ENCODE data around the gene SLC44A4. TPM values are rescaled to one million over a fixed set of nuclear protein-coding genes. Genes with fewer than 3 reads are reported as not detected.
"Not testable (repeated sequence)": the region's sequence is repeated elsewhere in the genome, so short reads cannot be mapped to it uniquely, and the experiment has no call there.

Gene SLC44A4
- polyA plus RNA-seq, 3 donors, result 40.7 to 82.8 (median 51.9) TPM

DNA sequence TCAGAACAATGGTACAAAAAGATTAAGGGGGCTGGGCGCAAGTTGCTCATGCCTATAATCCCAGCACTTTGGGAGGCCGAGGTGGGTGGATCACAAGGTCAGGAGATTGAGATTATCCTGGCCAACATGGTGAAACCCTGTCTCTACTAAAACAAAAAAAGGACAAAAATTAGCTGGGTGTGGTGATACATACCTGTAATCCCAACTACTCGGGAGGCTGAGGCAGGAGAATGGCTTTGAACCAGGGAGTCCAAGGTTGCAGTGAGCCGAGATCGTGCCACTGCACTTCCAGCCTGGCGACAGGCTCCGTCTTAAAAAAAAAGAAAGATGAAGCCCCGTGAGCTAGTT is 39.0 kb downstream of the SLC44A4 start:
- not testable (repeated sequence) for DNase-seq (ENCODE audit: extremely low read depth in 1 of 11, low read depth in 9 of 11, low spot score in 4 of 11)

DNA sequence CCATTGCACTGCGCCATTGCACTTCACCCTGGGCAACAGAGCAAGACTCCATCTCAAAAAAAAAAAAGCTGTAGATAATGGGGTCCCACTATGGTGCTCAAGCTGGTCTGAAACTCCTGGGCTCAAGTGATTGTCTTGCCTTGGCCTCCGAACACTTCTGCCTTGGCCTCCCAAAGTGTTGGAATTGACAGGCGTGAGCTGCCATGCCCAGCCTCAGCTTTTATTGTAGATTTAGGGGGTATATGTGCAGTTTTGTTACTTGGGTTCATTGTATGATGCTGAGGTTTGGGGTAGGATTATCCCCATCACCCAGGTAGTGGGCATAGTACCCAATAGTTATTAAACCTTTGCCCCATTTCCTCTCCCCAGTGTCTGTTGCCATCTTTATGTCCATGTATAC is 39.8 kb downstream of the SLC44A4 start:
- DNase-seq (ENCODE audit: extremely low read depth in 1 of 11, low read depth in 9 of 11, low spot score in 4 of 11), result no peak

DNA sequence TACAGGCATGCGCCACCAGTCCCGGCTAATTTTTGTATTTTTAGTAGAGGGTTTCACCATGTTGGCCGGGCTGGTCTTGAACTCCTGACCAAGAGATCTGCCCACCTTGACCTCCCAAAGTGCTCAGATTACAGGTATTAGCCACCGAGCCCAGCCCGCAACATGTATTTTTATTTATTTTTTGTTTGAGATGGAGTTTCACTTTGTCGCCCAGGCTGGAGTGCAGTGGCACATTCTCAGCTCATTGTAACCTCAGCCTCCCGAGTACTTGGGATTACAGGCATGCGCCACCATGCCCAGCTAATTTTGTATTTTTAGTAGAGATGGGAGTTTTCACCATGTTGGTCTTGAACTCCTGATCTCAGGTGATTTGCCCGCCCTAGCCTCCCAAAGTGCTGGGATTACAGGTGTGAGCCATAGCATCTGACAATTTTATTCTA is 40.7 kb downstream of the SLC44A4 start:
- not testable (repeated sequence) for DNase-seq (ENCODE audit: extremely low read depth in 1 of 11, low read depth in 9 of 11, low spot score in 4 of 11)

DNA sequence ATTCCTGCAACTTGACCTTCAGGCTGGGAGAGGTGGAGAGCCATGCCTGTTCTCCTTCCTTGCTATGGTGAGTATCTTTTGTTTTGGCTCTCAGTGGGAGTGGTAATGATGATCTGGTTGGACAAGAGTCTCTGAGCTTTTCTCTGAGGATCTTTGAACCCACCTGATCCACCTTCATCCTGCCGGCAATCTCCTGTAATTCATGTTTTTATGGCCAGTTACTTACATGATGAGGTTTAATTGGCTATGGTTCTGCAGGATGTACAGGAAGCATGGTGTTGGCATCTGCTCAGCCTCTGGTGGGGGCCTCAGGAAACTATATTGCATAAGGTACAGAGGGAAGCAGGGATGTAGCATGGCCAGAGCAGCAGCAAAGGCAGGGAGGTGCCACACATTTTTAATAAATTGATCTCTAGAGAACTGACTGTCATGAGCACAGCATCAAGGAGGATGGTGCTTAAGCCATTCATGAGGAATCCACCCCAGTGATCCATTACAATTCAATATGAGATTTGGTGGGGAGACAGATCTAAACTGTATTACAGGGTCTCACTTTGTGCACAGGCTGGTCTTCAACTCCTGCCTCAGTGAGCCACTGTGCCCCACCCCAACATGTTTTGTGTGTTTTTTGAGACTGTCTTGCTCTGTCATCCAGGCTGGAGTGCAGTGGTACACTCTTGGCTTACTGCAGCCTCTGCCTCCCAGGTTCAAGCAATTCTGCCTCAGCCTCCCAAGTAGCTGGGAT is 41.3 kb downstream of the SLC44A4 start:
- no peak for DNase-seq (ENCODE audit: extremely low read depth in 1 of 11, low read depth in 9 of 11, low spot score in 4 of 11)

DNA sequence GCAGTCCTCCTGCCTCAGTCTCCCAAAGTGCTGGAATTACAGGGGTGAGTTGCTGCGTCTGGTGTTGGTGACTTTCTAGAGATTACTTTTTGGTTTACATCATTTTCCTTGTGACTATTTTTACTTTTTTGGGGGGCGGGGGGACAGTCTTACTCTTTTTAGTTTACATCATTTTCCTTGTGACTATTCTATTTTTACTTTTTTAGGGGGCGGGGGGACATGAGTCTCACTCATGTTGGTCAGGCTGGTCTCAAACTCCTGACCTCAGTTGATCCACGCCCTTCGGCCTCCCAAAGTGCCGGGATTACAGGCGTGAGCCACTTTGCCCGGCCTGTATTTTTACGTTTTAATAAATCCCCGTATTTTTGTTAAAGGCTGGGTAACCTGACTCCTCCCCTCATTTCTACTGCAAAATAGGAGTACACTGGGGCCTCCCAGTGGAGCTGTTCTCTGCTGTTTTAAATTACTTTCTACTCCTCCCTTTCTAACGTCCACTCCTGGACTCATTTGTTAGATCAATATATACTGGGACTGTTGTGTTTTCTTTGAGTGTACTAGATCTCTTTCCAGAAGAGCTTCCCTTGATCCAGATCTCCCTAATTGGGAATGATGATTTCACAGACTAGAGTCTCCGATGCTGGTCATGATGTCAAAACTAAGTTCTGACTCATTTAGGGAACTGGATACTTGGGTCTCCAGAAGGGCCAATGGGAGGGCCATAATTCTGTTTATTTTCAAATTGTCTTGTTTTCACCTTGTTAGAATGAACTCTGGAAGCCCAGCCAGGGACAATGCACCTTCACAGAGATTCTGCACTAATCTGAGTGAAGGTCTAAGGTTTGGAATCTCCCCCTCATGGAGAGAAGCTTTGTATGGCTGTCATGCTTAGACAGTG is 42.1 kb downstream of the SLC44A4 start:
- no peak for DNase-seq (ENCODE audit: extremely low read depth in 1 of 11, low read depth in 9 of 11, low spot score in 4 of 11)

DNA sequence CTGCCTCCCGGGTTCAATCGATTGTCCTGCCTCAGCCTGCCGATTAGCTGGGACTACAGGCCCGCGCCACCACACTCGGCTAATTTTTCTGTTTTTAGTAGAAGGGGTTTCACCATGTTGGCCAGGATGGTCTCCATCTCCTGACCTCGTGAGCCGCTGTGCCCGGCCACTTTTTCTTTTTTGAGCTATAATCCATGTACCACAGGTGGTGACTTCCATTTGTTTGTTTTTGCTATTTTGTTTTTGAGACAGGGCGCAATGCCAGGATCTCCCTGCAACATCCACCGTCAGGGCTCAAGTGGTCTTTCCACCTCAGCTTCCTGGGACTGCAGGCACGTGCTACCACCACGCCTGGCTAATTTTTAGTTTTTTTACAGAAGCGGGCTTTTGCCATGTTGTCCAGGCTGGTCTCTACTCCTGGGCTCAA is 42.7 kb downstream of the SLC44A4 start:
- DNase-seq (ENCODE audit: extremely low read depth in 1 of 11, low read depth in 9 of 11, low spot score in 4 of 11), result no peak

DNA sequence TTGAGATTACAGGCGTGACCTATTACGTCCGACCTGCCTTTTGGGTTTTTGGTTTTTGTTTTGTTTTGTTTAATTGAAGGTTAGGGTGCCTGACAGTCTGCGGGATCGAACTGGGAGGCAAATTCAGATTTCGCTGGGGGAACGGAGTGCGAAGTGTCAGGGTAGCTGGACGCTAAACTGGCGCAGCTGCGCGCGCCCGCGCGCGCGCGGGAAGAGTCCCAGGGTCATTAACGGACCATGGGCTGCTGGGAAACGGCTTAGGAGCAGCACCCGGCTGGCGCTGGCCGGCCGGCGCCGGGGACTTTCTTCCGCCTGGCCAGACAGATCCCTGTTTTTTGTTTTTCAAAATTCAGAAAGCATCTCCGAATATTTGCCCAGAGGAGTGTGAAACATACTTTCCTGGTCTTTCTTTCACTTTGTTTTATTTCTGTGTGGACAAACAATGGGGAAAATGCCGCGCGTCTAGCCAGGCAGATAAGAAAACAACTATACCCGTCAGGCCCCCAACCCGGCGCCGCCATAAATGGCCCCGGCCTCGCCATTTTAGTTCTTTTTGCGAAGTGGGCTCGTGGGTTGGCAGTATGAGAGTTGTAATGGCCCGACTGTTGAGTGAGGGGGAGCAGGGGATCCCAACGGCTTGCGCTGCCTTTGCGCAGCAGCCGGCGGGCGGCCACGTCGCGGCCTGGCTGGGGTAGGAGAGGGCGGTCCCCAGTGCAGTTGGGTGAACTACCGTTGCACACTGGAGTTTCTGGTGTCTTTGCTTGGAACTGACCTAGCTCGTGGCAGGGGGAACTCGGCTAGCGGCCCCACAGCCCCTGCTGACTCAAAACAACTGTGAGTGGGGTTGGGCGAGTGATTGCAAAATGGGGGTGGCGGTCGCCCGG is 44.2 kb downstream of the SLC44A4 start:
- peak in 9 of 11 donors; percentile 82 to 92 (median 87) for DNase-seq (ENCODE audit: extremely low read depth in 1 of 11, low read depth in 9 of 11, low spot score in 4 of 11)

DNA sequence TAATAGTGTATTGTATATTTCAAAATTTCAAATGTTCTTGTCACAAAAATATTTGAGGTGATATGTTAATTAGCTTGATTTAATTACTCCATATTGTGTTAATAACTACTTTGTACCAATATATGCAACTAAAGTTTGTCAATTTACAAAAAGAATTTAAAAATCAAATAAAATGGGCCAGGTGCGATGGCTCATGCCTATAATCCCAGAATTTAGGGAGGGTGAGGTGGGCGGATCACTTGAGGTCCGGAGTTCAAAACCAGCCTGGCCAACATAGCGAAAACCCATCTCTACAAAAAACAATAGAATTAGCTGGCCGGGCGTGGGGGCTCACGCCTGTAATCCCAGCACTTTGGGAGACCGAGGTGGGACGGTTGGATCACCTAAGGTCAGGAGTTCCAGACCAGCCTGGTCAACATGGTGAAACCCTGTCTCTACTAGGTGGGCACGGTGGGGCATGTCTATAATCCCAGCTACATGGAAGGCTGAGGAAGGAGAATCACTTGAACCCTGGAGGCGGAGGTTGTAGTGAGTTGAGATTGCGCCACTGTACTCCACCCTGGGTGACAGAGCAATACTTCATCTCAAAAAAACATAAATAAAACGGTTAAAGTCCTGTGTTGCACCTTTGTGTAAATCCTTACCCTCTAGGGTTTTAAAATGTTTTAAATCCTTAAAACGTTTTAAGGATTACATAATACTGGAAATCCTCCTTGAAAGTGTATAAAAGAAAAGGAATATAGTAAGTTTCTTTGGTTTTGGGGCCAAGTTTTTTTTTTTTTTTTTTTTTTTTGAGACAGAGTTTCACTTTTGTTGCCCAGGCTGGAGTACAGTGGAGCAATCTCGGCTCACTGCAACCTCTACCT is 47.2 kb downstream of the SLC44A4 start:
- DNase-seq (ENCODE audit: extremely low read depth in 1 of 11, low read depth in 9 of 11, low spot score in 4 of 11), result no peak

DNA sequence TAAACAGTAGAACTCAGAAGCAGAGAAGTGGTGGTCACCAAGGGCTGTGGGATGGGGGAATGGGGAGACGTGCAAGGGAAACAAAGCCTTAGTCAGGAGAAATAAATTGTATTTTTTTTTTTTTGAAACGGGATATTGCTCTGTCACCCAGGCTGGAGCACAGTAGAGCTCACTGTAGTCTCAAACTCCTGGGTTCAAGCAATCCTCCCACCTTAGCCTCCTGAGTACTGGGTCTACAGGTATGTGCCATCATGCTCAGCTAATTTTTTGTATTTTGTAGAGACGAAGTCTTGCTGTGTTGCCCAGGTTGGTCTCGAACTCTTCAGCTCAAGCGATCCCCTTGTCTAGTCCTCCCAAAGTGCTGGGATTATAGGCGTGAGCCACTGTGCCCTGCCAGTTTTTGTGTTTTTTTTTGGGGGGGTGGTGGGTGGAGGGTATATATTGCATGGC is 47.9 kb downstream of the SLC44A4 start:
- DNase-seq (ENCODE audit: extremely low read depth in 1 of 11, low read depth in 9 of 11, low spot score in 4 of 11), result no peak

DNA sequence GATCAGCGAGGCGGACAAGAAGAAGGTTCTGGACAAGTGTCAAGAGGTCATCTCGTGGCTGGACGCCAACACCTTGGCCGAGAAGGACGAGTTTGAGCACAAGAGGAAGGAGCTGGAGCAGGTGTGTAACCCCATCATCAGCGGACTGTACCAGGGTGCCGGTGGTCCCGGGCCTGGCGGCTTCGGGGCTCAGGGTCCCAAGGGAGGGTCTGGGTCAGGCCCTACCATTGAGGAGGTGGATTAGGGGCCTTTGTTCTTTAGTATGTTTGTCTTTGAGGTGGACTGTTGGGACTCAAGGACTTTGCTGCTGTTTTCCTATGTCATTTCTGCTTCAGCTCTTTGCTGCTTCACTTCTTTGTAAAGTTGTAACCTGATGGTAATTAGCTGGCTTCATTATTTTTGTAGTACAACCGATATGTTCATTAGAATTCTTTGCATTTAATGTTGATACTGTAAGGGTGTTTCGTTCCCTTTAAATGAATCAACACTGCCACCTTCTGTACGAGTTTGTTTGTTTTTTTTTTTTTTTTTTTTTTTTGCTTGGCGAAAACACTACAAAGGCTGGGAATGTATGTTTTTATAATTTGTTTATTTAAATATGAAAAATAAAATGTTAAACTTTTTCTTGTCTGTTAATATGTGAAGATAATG is 49.0 kb downstream of the SLC44A4 start:
- DNase-seq (ENCODE audit: extremely low read depth in 1 of 11, low read depth in 9 of 11, low spot score in 4 of 11), result peak in 2 of 11 donors; percentile 64

DNA sequence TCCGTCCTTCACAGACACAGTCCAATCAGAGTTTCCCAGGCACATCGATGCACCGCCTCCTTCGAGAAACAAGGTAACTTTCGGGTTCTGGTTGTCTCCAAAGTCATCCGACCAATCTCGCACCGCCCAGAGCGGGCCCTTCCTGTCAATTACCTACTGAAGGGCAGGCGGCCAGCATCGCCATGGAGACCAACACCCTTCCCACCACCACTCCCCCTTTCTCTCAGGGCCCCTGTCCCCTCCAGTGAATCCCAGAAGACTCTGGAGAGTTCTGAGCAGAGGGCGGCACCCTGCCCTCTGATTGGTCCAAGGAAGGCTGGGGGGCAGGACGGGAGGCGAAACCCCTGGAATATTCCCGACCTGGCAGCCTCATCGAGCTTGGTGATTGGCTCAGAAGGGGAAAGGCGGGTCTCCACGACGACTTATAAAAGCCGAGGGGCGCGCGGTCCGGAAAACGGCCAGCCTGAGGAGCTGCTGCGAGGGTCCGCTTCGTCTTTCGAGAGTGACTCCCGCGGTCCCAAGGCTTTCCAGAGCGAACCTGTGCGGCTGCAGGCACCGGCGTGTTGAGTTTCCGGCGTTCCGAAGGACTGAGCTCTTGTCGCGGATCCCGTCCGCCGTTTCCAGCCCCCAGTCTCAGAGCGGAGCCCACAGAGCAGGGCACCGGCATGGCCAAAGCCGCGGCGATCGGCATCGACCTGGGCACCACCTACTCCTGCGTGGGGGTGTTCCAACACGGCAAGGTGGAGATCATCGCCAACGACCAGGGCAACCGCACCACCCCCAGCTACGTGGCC is 51.3 kb downstream of the SLC44A4 start, which contains the start of gene HSPA1B:
Gene HSPA1B, plus strand, starts transcription at position 453 of the 794 bp plus-strand sequence. Its CDS starts 213 bp downstream, at position 666.
- DNase-seq (ENCODE audit: extremely low read depth in 1 of 11, low read depth in 9 of 11, low spot score in 4 of 11), result peak; percentile 82 to 100 (median 98)

DNA sequence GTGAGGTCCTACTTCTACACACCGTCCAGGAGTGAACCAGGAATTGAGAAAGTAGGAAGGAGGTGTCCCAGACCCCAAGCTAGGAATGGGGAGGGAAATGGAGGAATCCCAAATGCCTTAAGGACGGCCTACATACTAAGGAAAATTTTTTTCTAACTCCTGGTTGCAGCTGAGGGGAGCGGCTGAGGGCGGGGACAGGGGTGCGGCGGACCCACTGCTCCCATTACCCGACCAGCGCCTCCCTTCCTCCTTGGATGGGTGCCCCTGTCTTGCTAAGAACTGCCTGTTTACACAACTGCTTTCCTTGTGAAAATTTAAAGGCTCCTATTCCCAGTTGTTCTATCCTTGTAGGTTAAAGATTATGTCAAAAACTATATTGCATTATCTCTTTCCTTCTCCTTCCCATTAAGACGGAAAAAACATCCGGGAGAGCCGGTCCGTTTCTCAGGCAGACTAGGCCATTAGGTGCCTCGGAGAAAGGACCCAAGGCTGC is 52.0 kb downstream of the SLC44A4 start:
- DNase-seq (ENCODE audit: extremely low read depth in 1 of 11, low read depth in 9 of 11, low spot score in 4 of 11), result peak in 2 of 11 donors; percentile 64 to 70

DNA sequence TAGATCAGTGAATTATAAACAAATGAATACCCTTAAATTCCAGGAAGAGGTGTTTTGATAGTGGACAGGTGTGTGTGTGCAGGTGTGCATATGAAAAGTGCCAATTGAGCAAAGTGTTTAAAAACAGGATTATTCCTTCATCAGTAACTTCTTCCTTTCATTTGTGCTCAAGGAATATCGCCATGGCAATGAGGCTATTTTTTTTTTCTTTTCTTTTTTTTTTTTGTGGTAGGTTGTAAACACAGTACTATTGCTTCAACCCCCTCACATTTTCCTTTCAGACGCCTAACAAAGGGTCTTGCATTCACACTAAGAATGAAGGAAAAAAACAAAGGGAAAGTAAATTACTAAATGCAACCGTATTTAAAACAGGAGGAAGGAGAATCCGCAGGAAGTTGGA is 53.2 kb downstream of the SLC44A4 start:
- no peak for DNase-seq (ENCODE audit: extremely low read depth in 1 of 11, low read depth in 9 of 11, low spot score in 4 of 11)

DNA sequence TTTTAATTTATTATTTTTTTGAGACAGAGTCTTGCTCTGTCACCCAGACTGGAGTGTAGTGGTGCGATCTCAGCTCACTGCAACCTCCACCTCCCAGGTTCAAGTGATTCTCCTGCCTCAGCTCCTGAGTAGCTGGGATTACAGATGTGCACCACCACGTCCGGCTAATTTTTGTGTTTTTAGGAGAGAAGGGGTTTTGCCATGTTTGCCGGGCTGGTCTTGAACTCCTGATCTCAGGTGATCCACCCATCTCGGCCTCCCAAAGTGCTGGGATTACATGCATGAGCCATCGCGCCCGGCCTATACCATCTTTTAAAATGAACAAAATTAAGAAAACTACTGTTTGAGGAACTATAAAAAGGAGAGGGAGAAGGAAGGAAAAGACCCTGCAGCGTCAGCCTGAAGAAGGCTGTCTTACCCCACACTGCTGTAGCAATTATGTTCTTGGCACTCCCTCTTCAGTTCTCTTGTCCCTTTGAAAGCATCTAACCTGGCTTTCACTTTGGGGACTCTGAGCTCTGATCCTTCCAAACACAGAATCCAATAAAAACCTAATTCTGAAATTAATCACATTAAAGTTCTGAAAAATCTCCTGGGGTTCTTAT is 55.1 kb downstream of the SLC44A4 start:
- DNase-seq (ENCODE audit: extremely low read depth in 1 of 11, low read depth in 9 of 11, low spot score in 4 of 11), result not testable (repeated sequence)

DNA sequence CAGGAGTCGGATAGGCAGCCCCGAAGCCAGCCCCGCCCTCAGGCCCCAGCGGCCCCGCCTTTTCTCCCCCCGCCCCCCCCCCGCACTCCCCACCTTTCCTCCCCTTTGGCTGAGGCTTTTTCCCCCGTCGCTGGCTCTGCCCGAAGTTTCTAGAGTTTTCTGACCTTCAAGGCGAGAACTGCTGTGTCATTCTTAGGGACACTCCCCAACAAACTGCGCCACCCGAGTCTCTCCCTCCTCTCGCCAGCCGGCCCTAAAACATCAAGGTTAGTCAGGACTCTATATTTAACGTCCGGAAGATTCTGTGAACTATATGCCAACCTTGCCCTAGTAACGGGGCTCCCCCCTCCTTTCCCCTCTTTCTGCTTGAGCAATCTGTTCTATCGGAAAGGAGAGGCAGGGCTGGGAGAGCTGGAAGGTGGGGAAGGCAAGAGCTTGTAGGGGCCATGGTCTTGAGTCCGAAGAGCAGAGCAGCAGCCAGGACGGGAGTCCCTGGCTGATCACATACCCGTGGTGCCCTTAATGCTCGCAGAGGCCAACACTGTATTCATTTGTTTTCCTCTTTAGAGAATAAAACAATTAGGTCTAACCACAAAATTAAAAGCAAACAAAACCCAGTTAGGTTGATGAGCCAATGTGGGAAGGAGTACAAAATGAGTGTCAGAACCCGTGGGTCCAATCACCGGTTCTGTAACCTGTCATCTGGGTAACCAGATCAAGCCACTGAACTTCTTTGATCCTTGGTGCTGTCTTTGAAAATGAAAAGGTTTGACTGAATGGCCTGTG is 56.6 kb downstream of the SLC44A4 start:
- DNase-seq (ENCODE audit: extremely low read depth in 1 of 11, low read depth in 9 of 11, low spot score in 4 of 11), result peak in 3 of 11 donors; percentile 50 to 74 (median 69)

Measured in renal cortex interstitium (tissue), 11 donors.